ENCODE measurements around the gene SPATA20. TPM values are rescaled to one million over a fixed set of nuclear protein-coding genes. Genes with fewer than 3 reads are reported as not detected.

SPATA20 gene
- total RNA-seq, 2 donors from 2014 or later, result 25.0 to 51.3 TPM

DNA sequence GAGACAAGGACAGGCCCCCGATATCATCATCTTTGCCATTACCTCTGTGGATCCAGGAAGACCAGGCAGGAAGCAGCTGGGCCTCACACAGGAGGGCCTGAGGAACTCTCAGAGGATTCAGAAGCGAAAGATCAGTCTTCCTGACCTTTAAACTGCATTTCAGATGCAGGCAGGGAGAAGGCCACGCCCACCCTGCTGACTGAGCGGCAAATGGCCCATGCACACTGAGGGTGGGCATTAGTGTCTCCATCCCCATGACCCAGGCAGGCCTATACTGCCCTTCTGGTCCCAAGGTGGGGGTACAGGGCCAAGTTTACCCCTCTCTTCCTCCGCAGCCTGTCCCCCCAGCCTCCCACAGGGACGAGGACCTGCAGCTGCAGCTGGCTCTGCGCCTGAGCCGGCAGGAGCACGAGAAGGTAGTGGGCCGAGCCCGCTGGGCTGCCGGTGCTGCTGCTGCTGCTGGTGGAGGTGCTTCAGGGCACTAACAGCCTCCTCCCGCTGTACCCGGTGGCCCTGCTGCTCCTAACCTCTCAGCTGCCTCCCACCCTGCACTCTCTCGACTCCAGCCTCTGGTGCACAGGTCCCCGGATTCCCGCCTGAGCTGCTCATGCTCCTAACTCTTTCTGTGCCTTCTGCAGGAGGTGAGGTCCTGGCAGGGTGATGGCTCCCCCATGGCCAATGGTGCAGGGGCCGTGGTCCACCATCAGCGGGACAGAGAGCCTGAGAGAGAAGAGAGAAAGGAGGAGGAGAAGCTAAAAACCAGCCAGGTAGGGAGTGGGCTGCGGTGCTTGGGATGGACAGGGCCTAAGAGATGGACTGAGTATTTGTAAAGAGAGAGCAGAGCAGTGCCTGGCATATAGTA is 8.2 kb upstream of the SPATA20 start:
- no peak overlapping the region for H3K27ac Mint-ChIP-seq
- H3K36me3 Mint-ChIP-seq (ENCODE audit: insufficient read depth in 2 of 2), result no peaks in the 10 kb centered on the region
- peaks cover 25% of the 10 kb centered on the region for H3K4me1 Mint-ChIP-seq (ENCODE audit: low read depth)
- H3K9me3 Mint-ChIP-seq, result no peaks in the 10 kb centered on the region
- H3K27me3 Mint-ChIP-seq (ENCODE audit: low read depth), result peaks cover 11% of the 10 kb centered on the region
- DNase-seq (no peak), ATAC-seq (replicated peaks in 1 of 2) (no peak)
- H3K4me3 Mint-ChIP-seq, result no peak overlapping the region

DNA sequence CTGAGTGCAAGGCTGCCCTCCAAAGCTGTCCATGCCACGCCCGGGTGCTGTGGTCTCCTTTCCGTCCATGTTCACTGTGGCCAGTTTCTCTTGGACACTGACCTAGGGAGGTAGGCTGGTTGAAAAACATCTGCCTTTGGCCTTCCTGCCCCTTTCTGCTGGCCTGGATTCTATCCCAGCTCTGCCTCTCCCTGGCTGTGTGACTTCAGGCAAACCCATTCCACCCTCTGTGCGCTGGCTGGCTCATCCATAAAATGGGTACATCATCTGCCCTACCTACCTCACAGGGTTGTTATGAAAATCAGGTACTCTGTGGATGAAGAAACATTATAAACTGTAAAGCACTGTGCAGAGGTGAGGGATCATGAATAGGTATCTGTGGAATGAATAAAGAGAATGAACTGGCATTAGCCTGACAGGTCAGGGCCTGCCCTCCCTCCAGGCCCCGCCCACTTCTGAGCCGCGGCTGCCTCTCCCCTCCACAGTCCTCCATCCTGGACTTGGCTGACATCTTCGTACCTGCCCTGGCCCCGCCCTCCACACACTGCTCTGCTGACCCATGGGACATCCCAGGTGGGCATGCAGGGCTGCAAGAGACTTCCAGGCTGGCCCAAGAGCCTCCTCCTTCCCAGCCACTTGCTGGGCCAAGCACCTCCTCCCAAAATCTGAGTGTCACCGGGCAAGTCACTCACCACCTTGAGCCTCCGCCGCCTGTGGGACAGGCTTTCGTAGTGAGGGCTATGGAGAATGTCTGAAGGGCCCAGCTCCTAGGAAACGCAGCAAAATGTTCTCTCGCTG is 7.0 kb upstream of the SPATA20 start:
- no peak overlapping the region for H3K4me3 Mint-ChIP-seq
- H3K4me1 Mint-ChIP-seq (ENCODE audit: low read depth), result peaks cover 15% of the 10 kb centered on the region
- no peaks in the 10 kb centered on the region for H3K9me3 Mint-ChIP-seq
- no peak for DNase-seq
- H3K27me3 Mint-ChIP-seq (ENCODE audit: low read depth), result peaks cover 9% of the 10 kb centered on the region
- H3K27ac Mint-ChIP-seq, result no peak overlapping the region
- no peak for ATAC-seq (replicated peaks in 1 of 2)
- no peaks in the 10 kb centered on the region for H3K36me3 Mint-ChIP-seq (ENCODE audit: insufficient read depth in 2 of 2)

DNA sequence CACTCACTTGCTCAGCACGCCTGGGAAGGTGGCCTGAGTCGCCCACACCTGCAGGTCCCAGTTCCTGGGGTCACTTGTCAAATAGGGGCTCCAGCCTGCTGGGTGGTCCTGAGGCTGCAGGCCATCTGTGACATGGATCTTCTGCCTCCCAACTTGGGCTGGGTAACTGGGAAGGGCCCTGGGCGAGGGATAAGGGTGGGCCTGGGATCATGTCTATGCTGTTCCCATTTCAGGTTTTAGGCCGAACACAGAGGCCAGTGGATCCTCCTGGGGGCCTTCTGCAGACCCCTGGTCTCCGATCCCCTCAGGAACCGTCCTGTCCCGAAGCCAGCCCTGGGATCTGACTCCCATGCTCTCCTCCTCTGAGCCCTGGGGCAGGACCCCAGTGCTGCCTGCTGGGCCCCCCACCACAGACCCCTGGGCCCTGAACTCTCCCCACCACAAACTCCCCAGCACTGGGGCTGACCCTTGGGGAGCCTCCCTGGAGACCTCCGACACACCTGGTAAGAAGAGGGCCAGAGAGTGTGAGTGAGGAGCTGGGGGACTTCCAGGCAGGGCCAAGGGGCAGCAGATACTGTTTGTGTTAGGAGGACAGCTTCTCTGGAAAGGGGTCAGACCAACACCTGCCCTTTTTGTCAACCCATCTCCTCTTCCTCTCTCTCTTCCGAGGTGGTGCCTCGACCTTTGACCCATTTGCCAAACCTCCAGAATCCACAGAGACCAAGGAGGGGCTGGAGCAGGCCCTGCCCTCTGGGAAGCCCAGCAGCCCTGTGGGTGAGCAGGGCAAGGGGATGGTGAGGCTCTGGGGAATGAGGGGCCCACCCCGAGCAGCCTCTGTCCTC is 6.2 kb upstream of the SPATA20 start:
- Mint-ChIP-seq H3K36me3 (ENCODE audit: insufficient read depth in 2 of 2) (no peaks in the 10 kb centered on the region), H3K9me3 (no peaks in the 10 kb centered on the region), H3K27me3 (ENCODE audit: low read depth) (peaks cover 14% of the 10 kb centered on the region), H3K27ac (no peak overlapping the region), H3K4me1 (ENCODE audit: low read depth) (peaks cover 15% of the 10 kb centered on the region), H3K4me3 (peak overlapping the region in 1 of 2 donors; percentile 91)
- DNase-seq (no peak), ATAC-seq (replicated peaks in 1 of 2) (no peak)

DNA sequence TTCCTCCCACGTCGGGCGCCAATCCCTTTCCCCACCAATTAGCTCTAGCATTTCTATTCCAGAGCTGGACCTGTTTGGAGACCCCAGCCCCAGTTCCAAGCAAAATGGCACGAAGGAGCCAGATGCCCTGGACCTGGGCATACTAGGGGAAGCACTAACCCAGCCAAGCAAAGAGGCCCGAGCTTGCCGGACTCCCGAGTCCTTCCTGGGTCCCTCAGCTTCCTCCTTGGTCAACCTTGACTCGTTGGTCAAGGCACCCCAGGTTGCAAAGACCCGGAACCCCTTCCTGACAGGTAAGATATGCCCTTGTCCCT is 5.6 kb upstream of the SPATA20 start:
- Mint-ChIP-seq H3K36me3 (ENCODE audit: insufficient read depth in 2 of 2) (no peaks in the 10 kb centered on the region), H3K27ac (no peak overlapping the region), H3K4me3 (peak overlapping the region; percentile 79 to 91), H3K9me3 (no peaks in the 10 kb centered on the region), H3K27me3 (ENCODE audit: low read depth) (peaks cover 19% of the 10 kb centered on the region), H3K4me1 (ENCODE audit: low read depth) (peaks cover 15% of the 10 kb centered on the region)
- ATAC-seq (replicated peaks in 1 of 2), result no peak
- no peak for DNase-seq

DNA sequence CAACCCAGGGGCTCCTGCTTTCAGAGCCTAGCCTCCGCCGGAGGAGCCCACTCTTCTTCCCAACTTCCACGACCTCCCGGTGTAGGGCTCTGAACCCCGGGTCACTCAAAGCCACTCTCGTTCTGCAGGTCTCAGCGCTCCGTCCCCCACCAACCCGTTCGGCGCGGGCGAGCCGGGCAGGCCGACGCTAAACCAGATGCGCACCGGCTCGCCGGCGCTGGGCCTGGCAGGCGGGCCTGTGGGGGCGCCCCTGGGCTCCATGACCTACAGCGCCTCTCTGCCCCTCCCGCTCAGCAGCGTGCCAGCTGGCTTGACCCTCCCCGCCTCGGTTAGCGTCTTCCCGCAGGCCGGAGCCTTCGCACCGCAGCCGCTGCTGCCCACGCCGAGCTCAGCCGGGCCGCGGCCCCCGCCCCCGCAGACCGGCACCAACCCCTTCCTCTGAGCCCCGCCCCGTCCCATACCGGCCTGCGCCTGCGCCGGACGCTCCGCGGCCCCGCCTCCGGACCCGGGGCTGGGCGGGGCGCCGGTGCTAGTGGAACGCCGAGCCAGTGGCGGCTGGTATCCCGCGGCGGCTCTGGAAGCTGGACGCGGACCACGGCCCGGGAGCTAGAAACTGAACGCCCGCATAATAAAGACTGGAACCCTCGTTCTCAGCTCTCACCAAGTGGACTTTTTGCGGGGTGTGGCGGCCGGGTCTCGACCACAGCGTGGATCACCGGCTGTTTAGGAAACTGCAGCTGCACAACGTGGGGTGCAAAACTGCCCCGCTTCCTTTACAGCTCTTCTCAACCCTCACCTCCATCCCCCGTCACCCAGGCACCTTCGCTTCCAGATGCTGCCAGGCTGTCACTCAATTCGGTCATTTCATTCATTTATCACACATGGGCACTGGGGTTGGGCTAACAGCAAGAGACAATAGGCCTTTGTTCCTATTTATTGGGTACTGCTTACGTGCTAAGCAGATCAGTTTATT is 5.0 kb upstream of the SPATA20 start:
- peaks cover 20% of the 10 kb centered on the region for H3K27me3 Mint-ChIP-seq (ENCODE audit: low read depth)
- peak; percentile 90 to 93 for DNase-seq
- H3K4me3 Mint-ChIP-seq, result peak overlapping the region; percentile 79 to 91
- no peaks in the 10 kb centered on the region for H3K36me3 Mint-ChIP-seq (ENCODE audit: insufficient read depth in 2 of 2)
- H3K27ac Mint-ChIP-seq, result no peak overlapping the region
- peaks cover 20% of the 10 kb centered on the region for H3K4me1 Mint-ChIP-seq (ENCODE audit: low read depth)
- H3K9me3 Mint-ChIP-seq, result no peaks in the 10 kb centered on the region
- ATAC-seq (replicated peaks in 1 of 2), result peak; percentile 86 to 87

DNA sequence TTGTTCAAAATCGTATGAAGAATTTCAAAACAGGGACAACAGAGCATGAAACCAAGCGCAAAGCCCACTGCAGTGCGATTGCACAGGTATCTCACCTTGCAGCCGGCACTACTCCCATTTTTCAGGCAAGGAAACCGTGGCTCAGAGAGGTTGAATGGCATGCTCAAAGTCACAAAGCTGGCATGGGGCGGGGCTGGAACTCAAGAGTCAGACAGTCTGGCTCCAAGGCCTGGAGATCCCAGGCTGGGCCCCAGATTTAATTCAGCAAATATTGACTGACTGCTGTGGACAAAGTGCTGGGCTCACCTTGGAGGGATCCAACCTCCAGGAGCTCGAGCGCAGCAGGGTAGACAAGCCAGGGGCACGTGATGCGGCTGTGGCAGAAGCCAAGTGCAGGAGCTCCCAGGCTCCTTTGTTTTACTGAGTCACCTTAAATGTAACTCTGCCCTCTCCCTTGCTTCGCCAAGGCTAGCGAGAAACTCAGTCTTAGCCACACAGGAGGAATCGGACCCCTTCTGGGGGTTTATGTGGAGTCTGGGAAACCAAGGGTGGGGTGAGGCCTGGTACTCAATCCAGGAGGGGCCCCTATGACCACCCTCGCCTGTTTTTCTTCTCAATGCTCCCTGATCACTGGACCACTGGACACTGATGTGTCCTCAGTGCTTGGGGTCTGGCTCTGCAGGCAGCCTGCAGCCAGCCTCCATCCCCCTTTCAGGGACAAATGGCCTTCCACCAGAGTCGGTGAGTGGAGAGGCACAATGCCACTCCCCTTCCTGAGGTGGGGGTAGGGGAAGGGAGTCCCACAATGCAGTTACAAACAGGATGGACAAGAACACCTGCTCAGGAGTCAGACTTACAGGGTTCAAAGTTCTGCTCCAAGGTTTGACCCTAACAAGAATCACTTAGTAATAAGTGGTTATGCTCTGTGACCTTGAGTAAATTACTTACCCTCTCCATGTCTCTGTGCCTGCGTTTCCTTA is 3.9 kb upstream of the SPATA20 start:
- H3K27ac Mint-ChIP-seq, result no peak overlapping the region

DNA sequence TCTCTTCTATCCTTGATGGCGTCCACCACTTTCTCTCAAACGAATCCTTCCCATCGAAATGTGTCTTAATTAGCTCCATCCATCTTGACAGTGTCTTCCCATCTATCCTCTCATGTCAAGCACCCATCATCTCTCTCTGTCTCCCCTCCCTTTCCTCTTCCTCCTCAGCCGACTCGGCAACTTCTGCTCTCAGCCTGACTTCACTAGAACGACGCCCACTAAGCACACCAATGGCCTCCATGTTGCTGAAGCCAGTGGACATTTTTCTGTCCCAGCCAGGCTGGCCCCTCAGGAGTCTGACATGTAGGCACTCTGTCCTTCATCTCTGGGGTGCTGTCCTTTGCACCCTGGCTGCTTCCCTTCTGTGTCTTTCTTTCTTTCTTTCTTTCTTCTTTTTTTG is 2.5 kb upstream of the SPATA20 start:
- peaks cover 26% of the 10 kb centered on the region for H3K4me1 Mint-ChIP-seq (ENCODE audit: low read depth)
- no peaks in the 10 kb centered on the region for H3K36me3 Mint-ChIP-seq (ENCODE audit: insufficient read depth in 2 of 2)
- H3K27ac Mint-ChIP-seq, result no peak overlapping the region
- no peaks in the 10 kb centered on the region for H3K9me3 Mint-ChIP-seq
- H3K4me3 Mint-ChIP-seq, result no peak overlapping the region
- no peak for DNase-seq
- peaks cover 20% of the 10 kb centered on the region for H3K27me3 Mint-ChIP-seq (ENCODE audit: low read depth)
- ATAC-seq (replicated peaks in 1 of 2), result no peak

More for the DNA sequence above, 3.9 kb upstream of the SPATA20 start:
- no peak for DNase-seq
- H3K36me3 Mint-ChIP-seq (ENCODE audit: insufficient read depth in 2 of 2), result no peaks in the 10 kb centered on the region
- H3K4me3 Mint-ChIP-seq, result peak overlapping the region; percentile 79 to 91
- ATAC-seq (replicated peaks in 1 of 2), result no peak
- peaks cover 26% of the 10 kb centered on the region for H3K4me1 Mint-ChIP-seq (ENCODE audit: low read depth)
- H3K9me3 Mint-ChIP-seq, result no peaks in the 10 kb centered on the region
- peaks cover 20% of the 10 kb centered on the region for H3K27me3 Mint-ChIP-seq (ENCODE audit: low read depth)

DNA sequence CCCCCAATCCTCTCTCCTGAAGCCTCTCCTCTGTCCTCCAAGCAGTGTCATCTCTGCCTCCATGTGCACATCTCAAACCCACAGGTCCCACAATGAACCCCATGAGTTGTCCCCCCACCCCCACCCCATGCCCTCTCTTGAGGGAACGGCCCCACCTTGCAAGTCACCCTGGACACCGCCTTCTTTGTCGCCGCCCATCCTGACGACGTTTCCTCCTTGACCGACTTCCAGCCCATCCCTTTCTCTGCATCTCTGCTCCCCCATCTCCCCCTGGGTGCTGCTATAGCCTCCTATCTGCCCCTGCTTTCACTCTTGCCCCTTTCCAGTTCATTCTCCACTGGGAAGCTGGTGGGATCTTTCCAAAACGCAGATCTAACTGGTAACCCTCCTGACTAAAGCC is 1.7 kb upstream of the SPATA20 start:
- Mint-ChIP-seq H3K27me3 (ENCODE audit: low read depth) (peaks cover 20% of the 10 kb centered on the region), H3K4me3 (no peak overlapping the region), H3K36me3 (ENCODE audit: insufficient read depth in 2 of 2) (no peaks in the 10 kb centered on the region), H3K4me1 (ENCODE audit: low read depth) (peaks cover 26% of the 10 kb centered on the region), H3K27ac (no peak overlapping the region), H3K9me3 (no peaks in the 10 kb centered on the region)
- ATAC-seq (replicated peaks in 1 of 2) (no peak), DNase-seq (no peak)

DNA sequence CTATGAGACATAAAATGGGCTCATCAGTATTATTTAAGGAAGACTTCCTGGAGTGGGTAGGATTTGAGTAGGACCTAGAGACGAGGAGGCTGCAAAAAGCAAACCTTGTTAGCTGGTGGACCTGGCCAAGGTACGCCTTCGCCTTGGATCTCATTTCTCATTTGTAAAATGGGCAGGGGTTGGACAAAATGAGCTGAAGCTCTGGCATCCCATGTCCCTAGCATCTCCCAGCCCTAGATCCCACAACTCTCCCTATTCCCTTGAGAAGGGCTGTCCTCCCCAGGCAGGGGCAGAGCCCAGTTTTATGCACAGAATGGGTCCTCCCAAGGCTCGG is 306 bp upstream of the SPATA20 start:
- no peaks in the 10 kb centered on the region for H3K36me3 Mint-ChIP-seq (ENCODE audit: insufficient read depth in 2 of 2)
- no peak overlapping the region for H3K27ac Mint-ChIP-seq
- H3K9me3 Mint-ChIP-seq, result no peaks in the 10 kb centered on the region
- peak overlapping the region; percentile 68 to 91 for H3K4me3 Mint-ChIP-seq
- ATAC-seq (replicated peaks in 1 of 2) (no peak), DNase-seq (no peak)
- H3K27me3 Mint-ChIP-seq (ENCODE audit: low read depth), result peaks cover 20% of the 10 kb centered on the region
- H3K4me1 Mint-ChIP-seq (ENCODE audit: low read depth), result peaks cover 19% of the 10 kb centered on the region

DNA sequence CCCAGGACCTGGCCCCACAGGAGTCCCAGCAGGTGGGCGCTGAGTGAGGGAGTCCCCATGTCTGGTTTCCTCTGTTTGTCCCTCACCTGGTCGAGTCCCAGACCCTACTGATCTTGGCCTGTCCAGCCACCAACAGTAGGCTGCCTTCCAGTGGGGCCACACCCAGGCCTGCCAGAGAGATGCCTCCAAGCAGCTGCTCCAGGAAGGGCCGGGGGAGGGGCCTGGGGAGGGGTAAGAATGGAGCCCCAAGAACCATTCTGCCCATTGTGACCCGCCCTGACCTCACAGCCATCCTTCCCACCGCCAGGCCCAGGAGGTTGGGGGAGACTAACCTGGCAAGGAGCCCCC is 736 bp downstream of the SPATA20 start:
- ATAC-seq (replicated peaks in 1 of 2), result no peak
- Mint-ChIP-seq H3K4me3 (peak overlapping the region; percentile 68 to 91), H3K27ac (no peak overlapping the region), H3K9me3 (no peaks in the 10 kb centered on the region), H3K27me3 (ENCODE audit: low read depth) (peaks cover 20% of the 10 kb centered on the region), H3K36me3 (ENCODE audit: insufficient read depth in 2 of 2) (no peaks in the 10 kb centered on the region), H3K4me1 (ENCODE audit: low read depth) (peaks cover 11% of the 10 kb centered on the region)
- DNase-seq, result no peak

DNA sequence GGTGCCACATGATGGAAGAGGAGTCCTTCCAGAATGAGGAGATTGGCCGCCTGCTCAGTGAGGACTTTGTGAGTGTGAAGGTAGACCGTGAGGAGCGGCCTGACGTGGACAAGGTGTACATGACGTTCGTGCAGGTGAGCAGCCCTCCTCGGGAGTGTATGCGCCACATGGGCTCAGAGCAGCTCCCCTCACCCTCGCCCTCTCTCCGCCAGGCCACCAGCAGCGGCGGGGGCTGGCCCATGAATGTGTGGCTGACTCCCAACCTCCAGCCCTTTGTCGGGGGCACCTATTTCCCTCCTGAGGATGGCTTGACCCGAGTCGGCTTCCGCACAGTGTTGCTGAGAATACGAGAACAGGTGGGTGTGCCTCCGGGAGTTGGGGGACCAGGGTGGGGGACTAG is 1.9 kb downstream of the SPATA20 start:
- no peaks in the 10 kb centered on the region for H3K9me3 Mint-ChIP-seq
- H3K27ac Mint-ChIP-seq, result no peak overlapping the region
- H3K4me1 Mint-ChIP-seq (ENCODE audit: low read depth), result peaks cover 11% of the 10 kb centered on the region
- no peak for ATAC-seq (replicated peaks in 1 of 2)
- H3K4me3 Mint-ChIP-seq, result peak overlapping the region in 1 of 2 donors; percentile 91
- H3K27me3 Mint-ChIP-seq (ENCODE audit: low read depth), result peaks cover 20% of the 10 kb centered on the region
- H3K36me3 Mint-ChIP-seq (ENCODE audit: insufficient read depth in 2 of 2), result no peaks in the 10 kb centered on the region
- no peak for DNase-seq

All from activated T-cell treated with anti-CD3 and anti-CD28 coated beads, Interleukin-2, amount 50 U/mL, for 72 hours (primary cell).